Fibroblast of skin of right biceps (primary cell): ENCODE measurements around the gene SPG11.
A peak's percentile ranks its signal among the peaks of the same experiment; 100 is the strongest.
"Not testable (repeated sequence)": the region's sequence is repeated elsewhere in the genome, so short reads cannot be mapped to it uniquely, and the experiment has no call there.

Source experiments
- DNase-seq: peaks from one replicate; pipeline ENCODE4 v3.0.0-alpha.2; 2013

SPG11 gene

GRCh38 chr15:44682211-44682610 is 18.7 kb upstream of the SPG11 start:
- no peak for DNase-seq

- no peak for DNase-seq
Observed at GRCh38 chr15:44676676-44677075, 13.2 kb upstream of the SPG11 start.

- no peak for DNase-seq
Observed at GRCh38 chr15:44675911-44676310, 12.4 kb upstream of the SPG11 start.

GRCh38 chr15:44673639-44674038 is 10.2 kb upstream of the SPG11 start:
- no peak for DNase-seq

- DNase-seq, result no peak
Observed at GRCh38 chr15:44670087-44670950, 6.9 kb upstream of the SPG11 start.

- no peak for DNase-seq
Observed at GRCh38 chr15:44668921-44669320, 5.5 kb upstream of the SPG11 start.

- no peak for DNase-seq
Observed at GRCh38 chr15:44667039-44667360, 3.5 kb upstream of the SPG11 start.

GRCh38 chr15:44666210-44667038 is 3.0 kb upstream of the SPG11 start:
- DNase-seq, result no peak

GRCh38 chr15:44662478-44663409 is 718 bp downstream of the SPG11 start:
- peak; percentile 35 for DNase-seq

GRCh38 chr15:44661576-44661975 is 1.9 kb downstream of the SPG11 start:
- no peak for DNase-seq

GRCh38 chr15:44659056-44659455 is 4.4 kb downstream of the SPG11 start:
- DNase-seq, result no peak

GRCh38 chr15:44657378-44657777 is 6.1 kb downstream of the SPG11 start:
- no peak for DNase-seq

- no peak for DNase-seq
Observed at GRCh38 chr15:44656913-44657312, 6.5 kb downstream of the SPG11 start.

GRCh38 chr15:44656298-44656697 is 7.2 kb downstream of the SPG11 start:
- no peak for DNase-seq

- DNase-seq, result peak; percentile 50
Observed at GRCh38 chr15:44654858-44655257, 8.6 kb downstream of the SPG11 start.

- DNase-seq, result no peak
Observed at GRCh38 chr15:44647637-44648036, 15.8 kb downstream of the SPG11 start.

GRCh38 chr15:44647036-44647435 is 16.4 kb downstream of the SPG11 start:
- no peak for DNase-seq

- no peak for DNase-seq
Observed at GRCh38 chr15:44646460-44646859, 17.0 kb downstream of the SPG11 start.

- DNase-seq, result no peak
Observed at GRCh38 chr15:44641651-44642050, 21.8 kb downstream of the SPG11 start.

- DNase-seq, result no peak
Observed at GRCh38 chr15:44636976-44637375, 26.5 kb downstream of the SPG11 start.

GRCh38 chr15:44633603-44634002 is 29.9 kb downstream of the SPG11 start:
- DNase-seq, result peak; percentile 26

- DNase-seq, result not testable (repeated sequence)
Observed at GRCh38 chr15:44625286-44625685, 38.2 kb downstream of the SPG11 start.

- no peak for DNase-seq
Observed at GRCh38 chr15:44623178-44623577, 40.3 kb downstream of the SPG11 start.
